Spleen (tissue), 7 donors: ENCODE measurements around the gene TMEM127.

Experiments
- CTCF ChIP-seq, 11 experiments: fragments of 200-600 bp in 7 of 11; fragments of 450-650 bp in 4 of 11; sonication (generic) in 4 of 11; IDR thresholded peaks in 8 of 11; conservative IDR thresholded peaks in 3 of 11; 1 replicate in 7 of 11; 2 replicates in 4 of 11; pipeline versions ENCODE4 v1.4.0 to v1.8.0; 2016 to 2021; ENCODE audit warnings: antibody characterized with exemption in 11 of 11, inconsistent platforms in 4 of 11, mild to moderate bottlenecking in 1 of 11
- POLR2A ChIP-seq, 3 donors: fragments of 450-650 bp; IDR thresholded peaks; one replicate each; pipeline ENCODE4 v1.5.1; 2017; ENCODE audit warnings: antibody characterized with exemption in 3 of 3, mild to moderate bottlenecking in 1 of 3
- donor health status: DM: no; HTN: no; CAD: no; lungs with moderate emphysema.
- donor health status: DM: no; HTN: no; CAD: no.
- donor health status: DM: no; HTN: no; CAD: no.

- TF ChIP-seq POLR2A (IDR thresholded peaks at IDR 0.05) (no peak), CTCF (IDR thresholded peaks at IDR 0.05 in 8 of 11, conservative IDR thresholded peaks at IDR 0.05 in 3 of 11) (no peak)
Measured at GRCh38 chr2:96198921-96199320, 66.9 kb downstream of the TMEM127 start.
